ENCODE measurements around the gene HSPA1A. TPM values are rescaled to one million over a fixed set of nuclear protein-coding genes. Genes with fewer than 3 reads are reported as not detected.
A peak's percentile ranks its signal among the peaks of the same experiment; 100 is the strongest.
"Not testable (repeated sequence)": the region's sequence is repeated elsewhere in the genome, so short reads cannot be mapped to it uniquely, and the experiment has no call there.

HSPA1A gene
- polyA plus RNA-seq, 4 donors, result 9.7 to 49.6 (median 25.7) TPM

DNA sequence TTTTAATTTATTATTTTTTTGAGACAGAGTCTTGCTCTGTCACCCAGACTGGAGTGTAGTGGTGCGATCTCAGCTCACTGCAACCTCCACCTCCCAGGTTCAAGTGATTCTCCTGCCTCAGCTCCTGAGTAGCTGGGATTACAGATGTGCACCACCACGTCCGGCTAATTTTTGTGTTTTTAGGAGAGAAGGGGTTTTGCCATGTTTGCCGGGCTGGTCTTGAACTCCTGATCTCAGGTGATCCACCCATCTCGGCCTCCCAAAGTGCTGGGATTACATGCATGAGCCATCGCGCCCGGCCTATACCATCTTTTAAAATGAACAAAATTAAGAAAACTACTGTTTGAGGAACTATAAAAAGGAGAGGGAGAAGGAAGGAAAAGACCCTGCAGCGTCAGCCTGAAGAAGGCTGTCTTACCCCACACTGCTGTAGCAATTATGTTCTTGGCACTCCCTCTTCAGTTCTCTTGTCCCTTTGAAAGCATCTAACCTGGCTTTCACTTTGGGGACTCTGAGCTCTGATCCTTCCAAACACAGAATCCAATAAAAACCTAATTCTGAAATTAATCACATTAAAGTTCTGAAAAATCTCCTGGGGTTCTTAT is 8.4 kb downstream of the HSPA1A start:
- H3K4me3 ChIP-seq (ENCODE audit: low read depth in 1 of 3, low read length in 3 of 3); H3K36me3 ChIP-seq (ENCODE audit: control insufficient read depth in 3 of 3, insufficient read depth in 2 of 3, low read depth in 1 of 3, low read length in 3 of 3); H3K9me3 ChIP-seq (ENCODE audit: control insufficient read depth in 2 of 2, insufficient read depth in 1 of 2, low read depth in 1 of 2, low read length in 1 of 2); H3K27me3 ChIP-seq (ENCODE audit: control insufficient read depth in 3 of 3, insufficient read depth in 3 of 3, low read length in 3 of 3); FAIRE-seq; DNase-seq; H3K27ac ChIP-seq (ENCODE audit: low read depth in 1 of 3, low read length in 2 of 3): not testable (repeated sequence)
- 87 to 90% (median 87%) methylated on average over 9 of the region's 9 CpGs for WGBS, 3 donors
- H3K4me1 ChIP-seq (ENCODE audit: control insufficient read depth in 3 of 3, insufficient read depth in 2 of 3, low read depth in 1 of 3, low read length in 2 of 3), result peaks cover 0 to 41% (median 12%) of the 10 kb centered on the region in 3 donors

DNA sequence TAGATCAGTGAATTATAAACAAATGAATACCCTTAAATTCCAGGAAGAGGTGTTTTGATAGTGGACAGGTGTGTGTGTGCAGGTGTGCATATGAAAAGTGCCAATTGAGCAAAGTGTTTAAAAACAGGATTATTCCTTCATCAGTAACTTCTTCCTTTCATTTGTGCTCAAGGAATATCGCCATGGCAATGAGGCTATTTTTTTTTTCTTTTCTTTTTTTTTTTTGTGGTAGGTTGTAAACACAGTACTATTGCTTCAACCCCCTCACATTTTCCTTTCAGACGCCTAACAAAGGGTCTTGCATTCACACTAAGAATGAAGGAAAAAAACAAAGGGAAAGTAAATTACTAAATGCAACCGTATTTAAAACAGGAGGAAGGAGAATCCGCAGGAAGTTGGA is 10.2 kb downstream of the HSPA1A start:
- peaks cover 0 to 29% (median 10%) of the 10 kb centered on the region in 3 donors for H3K4me1 ChIP-seq (ENCODE audit: control insufficient read depth in 3 of 3, insufficient read depth in 2 of 3, low read depth in 1 of 3, low read length in 2 of 3)
- FAIRE-seq (no peak), DNase-seq (no peak)
- no peaks in the 10 kb centered on the region for H3K36me3 ChIP-seq (ENCODE audit: control insufficient read depth in 3 of 3, insufficient read depth in 2 of 3, low read depth in 1 of 3, low read length in 3 of 3)
- WGBS, 3 donors, result 16 to 61% (median 36%) methylated on average over 4 of the region's 4 CpGs
- no peaks in the 10 kb centered on the region for H3K27me3 ChIP-seq (ENCODE audit: control insufficient read depth in 3 of 3, insufficient read depth in 3 of 3, low read length in 3 of 3)
- H3K4me3 ChIP-seq (ENCODE audit: low read depth in 1 of 3, low read length in 3 of 3), result no peak overlapping the region
- peak overlapping the region; percentile 95 to 100 (median 96) for H3K27ac ChIP-seq (ENCODE audit: low read depth in 1 of 3, low read length in 2 of 3)
- no peaks in the 10 kb centered on the region for H3K9me3 ChIP-seq (ENCODE audit: control insufficient read depth in 2 of 2, insufficient read depth in 1 of 2, low read depth in 1 of 2, low read length in 1 of 2)

DNA sequence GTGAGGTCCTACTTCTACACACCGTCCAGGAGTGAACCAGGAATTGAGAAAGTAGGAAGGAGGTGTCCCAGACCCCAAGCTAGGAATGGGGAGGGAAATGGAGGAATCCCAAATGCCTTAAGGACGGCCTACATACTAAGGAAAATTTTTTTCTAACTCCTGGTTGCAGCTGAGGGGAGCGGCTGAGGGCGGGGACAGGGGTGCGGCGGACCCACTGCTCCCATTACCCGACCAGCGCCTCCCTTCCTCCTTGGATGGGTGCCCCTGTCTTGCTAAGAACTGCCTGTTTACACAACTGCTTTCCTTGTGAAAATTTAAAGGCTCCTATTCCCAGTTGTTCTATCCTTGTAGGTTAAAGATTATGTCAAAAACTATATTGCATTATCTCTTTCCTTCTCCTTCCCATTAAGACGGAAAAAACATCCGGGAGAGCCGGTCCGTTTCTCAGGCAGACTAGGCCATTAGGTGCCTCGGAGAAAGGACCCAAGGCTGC is 11.5 kb downstream of the HSPA1A start:
- H3K4me3 ChIP-seq (ENCODE audit: low read depth in 1 of 3, low read length in 3 of 3), result peak overlapping the region in 2 of 3 donors; percentile 44 to 77
- peak overlapping the region; percentile 95 to 100 (median 96) for H3K27ac ChIP-seq (ENCODE audit: low read depth in 1 of 3, low read length in 2 of 3)
- FAIRE-seq (no peak), DNase-seq (peak in 1 of 2 donors; percentile 92)
- H3K27me3 ChIP-seq (ENCODE audit: control insufficient read depth in 3 of 3, insufficient read depth in 3 of 3, low read length in 3 of 3), result no peaks in the 10 kb centered on the region
- H3K36me3 ChIP-seq (ENCODE audit: control insufficient read depth in 3 of 3, insufficient read depth in 2 of 3, low read depth in 1 of 3, low read length in 3 of 3), result peaks cover 0 to 4% (median 0%) of the 10 kb centered on the region in 3 donors
- peaks cover 0 to 24% (median 4%) of the 10 kb centered on the region in 3 donors for H3K4me1 ChIP-seq (ENCODE audit: control insufficient read depth in 3 of 3, insufficient read depth in 2 of 3, low read depth in 1 of 3, low read length in 2 of 3)
- 1% methylated on average over 12 to 13 of the region's 13 CpGs for WGBS, 3 donors
- H3K9me3 ChIP-seq (ENCODE audit: control insufficient read depth in 2 of 2, insufficient read depth in 1 of 2, low read depth in 1 of 2, low read length in 1 of 2), result no peaks in the 10 kb centered on the region

DNA sequence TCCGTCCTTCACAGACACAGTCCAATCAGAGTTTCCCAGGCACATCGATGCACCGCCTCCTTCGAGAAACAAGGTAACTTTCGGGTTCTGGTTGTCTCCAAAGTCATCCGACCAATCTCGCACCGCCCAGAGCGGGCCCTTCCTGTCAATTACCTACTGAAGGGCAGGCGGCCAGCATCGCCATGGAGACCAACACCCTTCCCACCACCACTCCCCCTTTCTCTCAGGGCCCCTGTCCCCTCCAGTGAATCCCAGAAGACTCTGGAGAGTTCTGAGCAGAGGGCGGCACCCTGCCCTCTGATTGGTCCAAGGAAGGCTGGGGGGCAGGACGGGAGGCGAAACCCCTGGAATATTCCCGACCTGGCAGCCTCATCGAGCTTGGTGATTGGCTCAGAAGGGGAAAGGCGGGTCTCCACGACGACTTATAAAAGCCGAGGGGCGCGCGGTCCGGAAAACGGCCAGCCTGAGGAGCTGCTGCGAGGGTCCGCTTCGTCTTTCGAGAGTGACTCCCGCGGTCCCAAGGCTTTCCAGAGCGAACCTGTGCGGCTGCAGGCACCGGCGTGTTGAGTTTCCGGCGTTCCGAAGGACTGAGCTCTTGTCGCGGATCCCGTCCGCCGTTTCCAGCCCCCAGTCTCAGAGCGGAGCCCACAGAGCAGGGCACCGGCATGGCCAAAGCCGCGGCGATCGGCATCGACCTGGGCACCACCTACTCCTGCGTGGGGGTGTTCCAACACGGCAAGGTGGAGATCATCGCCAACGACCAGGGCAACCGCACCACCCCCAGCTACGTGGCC is 12.1 kb downstream of the HSPA1A start, which contains the start of gene HSPA1B:
TSS of gene HSPA1B (plus strand) at position 453 of the 794 bp plus-strand sequence. CDS start at position 666, 213 bp downstream.
- H3K4me1 ChIP-seq (ENCODE audit: control insufficient read depth in 3 of 3, insufficient read depth in 2 of 3, low read depth in 1 of 3, low read length in 2 of 3), result peaks cover 0 to 23% (median 4%) of the 10 kb centered on the region in 3 donors
- 0% methylated on average over 42 to 52 of the region's 56 CpGs for WGBS, 3 donors
- H3K9me3 ChIP-seq (ENCODE audit: control insufficient read depth in 2 of 2, insufficient read depth in 1 of 2, low read depth in 1 of 2, low read length in 1 of 2), result no peaks in the 10 kb centered on the region
- peaks cover 0 to 4% (median 0%) of the 10 kb centered on the region in 3 donors for H3K36me3 ChIP-seq (ENCODE audit: control insufficient read depth in 3 of 3, insufficient read depth in 2 of 3, low read depth in 1 of 3, low read length in 3 of 3)
- no peaks in the 10 kb centered on the region for H3K27me3 ChIP-seq (ENCODE audit: control insufficient read depth in 3 of 3, insufficient read depth in 3 of 3, low read length in 3 of 3)
- peak within 1 kb of the TSS; percentile 77 to 84 (median 80) for H3K4me3 ChIP-seq (ENCODE audit: low read depth in 1 of 3, low read length in 3 of 3)
- DNase-seq (peak; percentile 95 to 100), FAIRE-seq (no peak)
- H3K27ac ChIP-seq (ENCODE audit: low read depth in 1 of 3, low read length in 2 of 3), result peak within 1 kb of the TSS; percentile 95 to 100 (median 96)

DNA sequence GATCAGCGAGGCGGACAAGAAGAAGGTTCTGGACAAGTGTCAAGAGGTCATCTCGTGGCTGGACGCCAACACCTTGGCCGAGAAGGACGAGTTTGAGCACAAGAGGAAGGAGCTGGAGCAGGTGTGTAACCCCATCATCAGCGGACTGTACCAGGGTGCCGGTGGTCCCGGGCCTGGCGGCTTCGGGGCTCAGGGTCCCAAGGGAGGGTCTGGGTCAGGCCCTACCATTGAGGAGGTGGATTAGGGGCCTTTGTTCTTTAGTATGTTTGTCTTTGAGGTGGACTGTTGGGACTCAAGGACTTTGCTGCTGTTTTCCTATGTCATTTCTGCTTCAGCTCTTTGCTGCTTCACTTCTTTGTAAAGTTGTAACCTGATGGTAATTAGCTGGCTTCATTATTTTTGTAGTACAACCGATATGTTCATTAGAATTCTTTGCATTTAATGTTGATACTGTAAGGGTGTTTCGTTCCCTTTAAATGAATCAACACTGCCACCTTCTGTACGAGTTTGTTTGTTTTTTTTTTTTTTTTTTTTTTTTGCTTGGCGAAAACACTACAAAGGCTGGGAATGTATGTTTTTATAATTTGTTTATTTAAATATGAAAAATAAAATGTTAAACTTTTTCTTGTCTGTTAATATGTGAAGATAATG is 14.4 kb downstream of the HSPA1A start:
- Histone ChIP-seq H3K9me3 (ENCODE audit: control insufficient read depth in 2 of 2, insufficient read depth in 1 of 2, low read depth in 1 of 2, low read length in 1 of 2) (no peaks in the 10 kb centered on the region), H3K36me3 (ENCODE audit: control insufficient read depth in 3 of 3, insufficient read depth in 2 of 3, low read depth in 1 of 3, low read length in 3 of 3) (peaks cover 0 to 5% (median 0%) of the 10 kb centered on the region in 3 donors), H3K4me3 (ENCODE audit: low read depth in 1 of 3, low read length in 3 of 3) (peak overlapping the region; percentile 77 to 86 (median 77)), H3K27ac (ENCODE audit: low read depth in 1 of 3, low read length in 2 of 3) (peak overlapping the region; percentile 67 to 83 (median 79)), H3K4me1 (ENCODE audit: control insufficient read depth in 3 of 3, insufficient read depth in 2 of 3, low read depth in 1 of 3, low read length in 2 of 3) (peaks cover 0 to 26% (median 0%) of the 10 kb centered on the region in 3 donors), H3K27me3 (ENCODE audit: control insufficient read depth in 3 of 3, insufficient read depth in 3 of 3, low read length in 3 of 3) (no peaks in the 10 kb centered on the region)
- WGBS, 3 donors, result 0 to 1% (median 0%) methylated on average over 10 to 15 of the region's 15 CpGs
- DNase-seq, result peak; percentile 65 to 69
- no peak for FAIRE-seq

DNA sequence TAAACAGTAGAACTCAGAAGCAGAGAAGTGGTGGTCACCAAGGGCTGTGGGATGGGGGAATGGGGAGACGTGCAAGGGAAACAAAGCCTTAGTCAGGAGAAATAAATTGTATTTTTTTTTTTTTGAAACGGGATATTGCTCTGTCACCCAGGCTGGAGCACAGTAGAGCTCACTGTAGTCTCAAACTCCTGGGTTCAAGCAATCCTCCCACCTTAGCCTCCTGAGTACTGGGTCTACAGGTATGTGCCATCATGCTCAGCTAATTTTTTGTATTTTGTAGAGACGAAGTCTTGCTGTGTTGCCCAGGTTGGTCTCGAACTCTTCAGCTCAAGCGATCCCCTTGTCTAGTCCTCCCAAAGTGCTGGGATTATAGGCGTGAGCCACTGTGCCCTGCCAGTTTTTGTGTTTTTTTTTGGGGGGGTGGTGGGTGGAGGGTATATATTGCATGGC is 15.6 kb downstream of the HSPA1A start:
- DNase-seq (peak in 1 of 2 donors; percentile 39), FAIRE-seq (no peak)
- 14 to 42% (median 31%) methylated on average over 6 of the region's 6 CpGs for WGBS, 3 donors
- no peaks in the 10 kb centered on the region for H3K9me3 ChIP-seq (ENCODE audit: control insufficient read depth in 2 of 2, insufficient read depth in 1 of 2, low read depth in 1 of 2, low read length in 1 of 2)
- H3K27ac ChIP-seq (ENCODE audit: low read depth in 1 of 3, low read length in 2 of 3), result peak overlapping the region; percentile 54 to 85 (median 83)
- no peaks in the 10 kb centered on the region for H3K27me3 ChIP-seq (ENCODE audit: control insufficient read depth in 3 of 3, insufficient read depth in 3 of 3, low read length in 3 of 3)
- H3K4me3 ChIP-seq (ENCODE audit: low read depth in 1 of 3, low read length in 3 of 3), result peak overlapping the region; percentile 69 to 86 (median 77)
- H3K4me1 ChIP-seq (ENCODE audit: control insufficient read depth in 3 of 3, insufficient read depth in 2 of 3, low read depth in 1 of 3, low read length in 2 of 3), result peaks cover 0 to 21% (median 0%) of the 10 kb centered on the region in 3 donors
- H3K36me3 ChIP-seq (ENCODE audit: control insufficient read depth in 3 of 3, insufficient read depth in 2 of 3, low read depth in 1 of 3, low read length in 3 of 3), result peaks cover 0 to 7% (median 0%) of the 10 kb centered on the region in 3 donors

DNA sequence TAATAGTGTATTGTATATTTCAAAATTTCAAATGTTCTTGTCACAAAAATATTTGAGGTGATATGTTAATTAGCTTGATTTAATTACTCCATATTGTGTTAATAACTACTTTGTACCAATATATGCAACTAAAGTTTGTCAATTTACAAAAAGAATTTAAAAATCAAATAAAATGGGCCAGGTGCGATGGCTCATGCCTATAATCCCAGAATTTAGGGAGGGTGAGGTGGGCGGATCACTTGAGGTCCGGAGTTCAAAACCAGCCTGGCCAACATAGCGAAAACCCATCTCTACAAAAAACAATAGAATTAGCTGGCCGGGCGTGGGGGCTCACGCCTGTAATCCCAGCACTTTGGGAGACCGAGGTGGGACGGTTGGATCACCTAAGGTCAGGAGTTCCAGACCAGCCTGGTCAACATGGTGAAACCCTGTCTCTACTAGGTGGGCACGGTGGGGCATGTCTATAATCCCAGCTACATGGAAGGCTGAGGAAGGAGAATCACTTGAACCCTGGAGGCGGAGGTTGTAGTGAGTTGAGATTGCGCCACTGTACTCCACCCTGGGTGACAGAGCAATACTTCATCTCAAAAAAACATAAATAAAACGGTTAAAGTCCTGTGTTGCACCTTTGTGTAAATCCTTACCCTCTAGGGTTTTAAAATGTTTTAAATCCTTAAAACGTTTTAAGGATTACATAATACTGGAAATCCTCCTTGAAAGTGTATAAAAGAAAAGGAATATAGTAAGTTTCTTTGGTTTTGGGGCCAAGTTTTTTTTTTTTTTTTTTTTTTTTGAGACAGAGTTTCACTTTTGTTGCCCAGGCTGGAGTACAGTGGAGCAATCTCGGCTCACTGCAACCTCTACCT is 16.2 kb downstream of the HSPA1A start:
- peaks cover 0 to 13% (median 0%) of the 10 kb centered on the region in 3 donors for H3K36me3 ChIP-seq (ENCODE audit: control insufficient read depth in 3 of 3, insufficient read depth in 2 of 3, low read depth in 1 of 3, low read length in 3 of 3)
- H3K9me3 ChIP-seq (ENCODE audit: control insufficient read depth in 2 of 2, insufficient read depth in 1 of 2, low read depth in 1 of 2, low read length in 1 of 2), result no peaks in the 10 kb centered on the region
- WGBS, 3 donors, result 36 to 70% (median 50%) methylated on average over 15 of the region's 15 CpGs
- DNase-seq, result no peak
- peak overlapping the region in 1 of 3 donors; percentile 77 for H3K4me3 ChIP-seq (ENCODE audit: low read depth in 1 of 3, low read length in 3 of 3)
- FAIRE-seq, result no peak
- H3K4me1 ChIP-seq (ENCODE audit: control insufficient read depth in 3 of 3, insufficient read depth in 2 of 3, low read depth in 1 of 3, low read length in 2 of 3), result peaks cover 0 to 24% (median 1%) of the 10 kb centered on the region in 3 donors
- H3K27me3 ChIP-seq (ENCODE audit: control insufficient read depth in 3 of 3, insufficient read depth in 3 of 3, low read length in 3 of 3), result no peaks in the 10 kb centered on the region
- H3K27ac ChIP-seq (ENCODE audit: low read depth in 1 of 3, low read length in 2 of 3), result peak overlapping the region in 2 of 3 donors; percentile 49 to 83
